Keratinocyte (primary cell): ENCODE measurements around the gene NKD1. TPM values are rescaled to one million over a fixed set of nuclear protein-coding genes. Genes with fewer than 3 reads are reported as not detected.

Source experiments
- DNase-seq: peaks from one replicate; pipeline ENCODE4 v3.0.0-alpha.2; 2011; ENCODE audit warnings: low read depth, missing footprints, low spot score
- FAIRE-seq: peaks from 2 replicates; lab custom pipeline; 2011; peaks lifted over from hg19 to GRCh38; lab: Jason Lieb, UNC
- H2AFZ ChIP-seq: 2 replicates; pipeline ENCODE4 v1.6.0; 2012; ENCODE audit warnings: low read length, control low read depth, inconsistent platforms; ENCODE audit not compliant: control insufficient read depth
- H3K27ac ChIP-seq: 2 replicates; pipeline ENCODE4 v1.5.1; 2011; ENCODE audit warnings: low read length; ENCODE audit not compliant: control insufficient read depth, insufficient read depth
- H3K27me3 ChIP-seq: 3 replicates; pipeline ENCODE4 v1.6.0; 2011; ENCODE audit warnings: low read length; ENCODE audit not compliant: control insufficient read depth, insufficient read depth; ENCODE audit errors: extremely low read depth
- H3K36me3 ChIP-seq, 2 experiments: 2 replicates in 1 of 2; 3 replicates in 1 of 2; pipeline ENCODE4 v1.5.1; 2011; ENCODE audit warnings: low read length in 2 of 2, mild to moderate bottlenecking in 1 of 2; ENCODE audit not compliant: control insufficient read depth in 2 of 2, insufficient read depth in 2 of 2; ENCODE audit errors: extremely low read depth in 1 of 2
- H3K4me1 ChIP-seq: 3 replicates; pipeline ENCODE4 v1.5.1; 2011; ENCODE audit warnings: low read length; ENCODE audit not compliant: control insufficient read depth, insufficient read depth; ENCODE audit errors: extremely low read depth
- H3K4me2 ChIP-seq: 3 replicates; pipeline ENCODE4 v1.6.0; 2011; ENCODE audit warnings: low read depth, low read length; ENCODE audit not compliant: control insufficient read depth, insufficient read depth; ENCODE audit errors: extremely low read depth
- H3K4me3 ChIP-seq, 3 experiments: fragments of 200-600 bp in 1 of 3; sonication (generic) in 1 of 3; 2 replicates in 2 of 3; 3 replicates in 1 of 3; pipeline ENCODE4 v1.5.1; 2011 to 2016; ENCODE audit warnings: low read length in 3 of 3, mild to moderate bottlenecking in 3 of 3, control low read depth in 2 of 3, inconsistent platforms in 1 of 3, low read depth in 1 of 3, mixed read lengths in 1 of 3, mixed run types in 1 of 3, moderate library complexity in 1 of 3; ENCODE audit not compliant: control insufficient read depth in 2 of 3, insufficient read depth in 2 of 3; ENCODE audit errors: extremely low read depth in 1 of 3
- H3K79me2 ChIP-seq: 2 replicates; pipeline ENCODE4 v1.6.0; 2012; ENCODE audit warnings: low read length; ENCODE audit not compliant: control insufficient read depth, insufficient read depth
- H3K9ac ChIP-seq: 3 replicates; pipeline ENCODE4 v1.6.0; 2011; ENCODE audit warnings: low read length; ENCODE audit not compliant: control insufficient read depth, insufficient read depth; ENCODE audit errors: extremely low read depth
- H3K9me1 ChIP-seq: 3 replicates; pipeline ENCODE4 v1.6.0; 2011; ENCODE audit warnings: low read length; ENCODE audit not compliant: control insufficient read depth, insufficient read depth; ENCODE audit errors: extremely low read depth
- H3K9me3 ChIP-seq: 2 replicates; pipeline ENCODE4 v1.5.1; 2012; ENCODE audit warnings: low read depth, low read length; ENCODE audit not compliant: control insufficient read depth
- H4K20me1 ChIP-seq: 3 replicates; pipeline ENCODE4 v1.6.0; 2011; ENCODE audit warnings: low read length; ENCODE audit not compliant: control insufficient read depth, insufficient read depth; ENCODE audit errors: extremely low read depth
- EZH2 ChIP-seq: IDR thresholded peaks from one replicate; pipeline ENCODE4 v1.6.1; 2012; ENCODE audit warnings: inconsistent platforms, mild to moderate bottlenecking, low read length, moderate library complexity
- dilution Hi-C: fragments of 300-500 bp; cut with MboI; formaldehyde crosslinking; loops from one replicate; pipeline ENCODE4 v1.7.0; 2020; ENCODE audit warnings: low sequenced_read_pairs; ENCODE audit not compliant: extremely low pct_ligation_motif_present
- polyA plus RNA-seq, 5 experiments: library from polyadenylated mRNA; depleted of rRNA in 3 of 5; stranded (reverse) in 3 of 5; stranded (forward) in 1 of 5; unstranded in 1 of 5; fragments of >200 nt; gene quantifications; 1 replicate in 1 of 5; 2 replicates in 3 of 5; 3 replicates in 1 of 5; pipeline versions ENCODE4 v1.2.1 to v1.2.3, GENCODE V29; 2011 to 2012; ENCODE audit warnings: missing spikeins in 2 of 5, low read depth in 1 of 5, low replicate concordance in 1 of 5
- TF ChIP-seq, protein P1 (sequence below), 3 experiments: IDR thresholded peaks in 1 of 3; conservative IDR thresholded peaks in 1 of 3; optimal IDR thresholded peaks in 1 of 3; 2 replicates in 2 of 3; 3 replicates in 1 of 3; pipeline versions ENCODE3 to v1.5.1; 2011; ENCODE audit warnings: low read length in 3 of 3, mild to moderate bottlenecking in 3 of 3, moderate library complexity in 2 of 3, control low read depth in 1 of 3, inconsistent platforms in 1 of 3; ENCODE audit not compliant: insufficient read depth in 2 of 3; ENCODE audit errors: extremely low read depth in 1 of 3

Gene NKD1
- polyA plus RNA-seq, 1 donor (not counting 4 experiments of a cell fraction or from before 2014, with no cell fraction given), result 0.62 TPM

DNA sequence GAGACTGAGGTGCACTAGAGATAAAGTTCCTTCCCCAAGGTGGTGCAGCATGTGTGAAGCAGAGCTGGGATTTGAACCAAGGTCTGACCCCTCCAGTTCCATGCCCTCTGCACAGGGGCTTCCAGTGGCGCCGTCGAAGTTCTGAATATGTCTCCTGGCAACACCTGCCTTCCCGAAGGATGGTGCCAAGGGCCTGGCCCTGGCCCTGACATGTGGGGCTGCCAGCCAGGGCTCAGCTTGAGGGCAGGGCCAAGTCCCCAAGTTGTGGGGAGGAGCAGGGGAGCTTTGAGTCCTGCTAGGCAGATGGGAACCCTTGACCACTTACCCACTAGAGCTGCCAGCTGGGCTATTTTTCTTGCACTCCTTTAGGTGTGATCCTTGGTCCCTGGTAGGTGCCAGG, 56.4 kb downstream of the NKD1 start:
- DNase-seq (no peak), FAIRE-seq (no peak)
- H3K36me3 ChIP-seq, result no peaks in the 10 kb centered on the region
- no peak overlapping the region for H3K4me2 ChIP-seq
- no peaks in the 10 kb centered on the region for H3K27me3 ChIP-seq
- no peaks in the 10 kb centered on the region for H4K20me1 ChIP-seq
- no peaks in the 10 kb centered on the region for H3K9me3 ChIP-seq
- H3K9me1 ChIP-seq, result no peaks in the 10 kb centered on the region
- dilution Hi-C loops, result no loop called here
- H2AFZ ChIP-seq, result no peak overlapping the region
- no peak overlapping the region for H3K27ac ChIP-seq
- peaks cover 12% of the 10 kb centered on the region for H3K4me1 ChIP-seq
- H3K4me3 ChIP-seq, result no peak overlapping the region
- H3K9ac ChIP-seq, result no peak overlapping the region
- TF ChIP-seq, protein P1, sequence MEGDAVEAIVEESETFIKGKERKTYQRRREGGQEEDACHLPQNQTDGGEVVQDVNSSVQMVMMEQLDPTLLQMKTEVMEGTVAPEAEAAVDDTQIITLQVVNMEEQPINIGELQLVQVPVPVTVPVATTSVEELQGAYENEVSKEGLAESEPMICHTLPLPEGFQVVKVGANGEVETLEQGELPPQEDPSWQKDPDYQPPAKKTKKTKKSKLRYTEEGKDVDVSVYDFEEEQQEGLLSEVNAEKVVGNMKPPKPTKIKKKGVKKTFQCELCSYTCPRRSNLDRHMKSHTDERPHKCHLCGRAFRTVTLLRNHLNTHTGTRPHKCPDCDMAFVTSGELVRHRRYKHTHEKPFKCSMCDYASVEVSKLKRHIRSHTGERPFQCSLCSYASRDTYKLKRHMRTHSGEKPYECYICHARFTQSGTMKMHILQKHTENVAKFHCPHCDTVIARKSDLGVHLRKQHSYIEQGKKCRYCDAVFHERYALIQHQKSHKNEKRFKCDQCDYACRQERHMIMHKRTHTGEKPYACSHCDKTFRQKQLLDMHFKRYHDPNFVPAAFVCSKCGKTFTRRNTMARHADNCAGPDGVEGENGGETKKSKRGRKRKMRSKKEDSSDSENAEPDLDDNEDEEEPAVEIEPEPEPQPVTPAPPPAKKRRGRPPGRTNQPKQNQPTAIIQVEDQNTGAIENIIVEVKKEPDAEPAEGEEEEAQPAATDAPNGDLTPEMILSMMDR (optimal IDR thresholded peaks at IDR 0.05 in 1 of 3, IDR thresholded peaks at IDR 0.05 in 1 of 3, conservative IDR thresholded peaks at IDR 0.05 in 1 of 3; ENCODE audit: extremely low read depth in 1 of 3, insufficient read depth in 2 of 3, low read length in 3 of 3), result no peak
- no peak for TF ChIP-seq EZH2
- no peaks in the 10 kb centered on the region for H3K79me2 ChIP-seq

DNA sequence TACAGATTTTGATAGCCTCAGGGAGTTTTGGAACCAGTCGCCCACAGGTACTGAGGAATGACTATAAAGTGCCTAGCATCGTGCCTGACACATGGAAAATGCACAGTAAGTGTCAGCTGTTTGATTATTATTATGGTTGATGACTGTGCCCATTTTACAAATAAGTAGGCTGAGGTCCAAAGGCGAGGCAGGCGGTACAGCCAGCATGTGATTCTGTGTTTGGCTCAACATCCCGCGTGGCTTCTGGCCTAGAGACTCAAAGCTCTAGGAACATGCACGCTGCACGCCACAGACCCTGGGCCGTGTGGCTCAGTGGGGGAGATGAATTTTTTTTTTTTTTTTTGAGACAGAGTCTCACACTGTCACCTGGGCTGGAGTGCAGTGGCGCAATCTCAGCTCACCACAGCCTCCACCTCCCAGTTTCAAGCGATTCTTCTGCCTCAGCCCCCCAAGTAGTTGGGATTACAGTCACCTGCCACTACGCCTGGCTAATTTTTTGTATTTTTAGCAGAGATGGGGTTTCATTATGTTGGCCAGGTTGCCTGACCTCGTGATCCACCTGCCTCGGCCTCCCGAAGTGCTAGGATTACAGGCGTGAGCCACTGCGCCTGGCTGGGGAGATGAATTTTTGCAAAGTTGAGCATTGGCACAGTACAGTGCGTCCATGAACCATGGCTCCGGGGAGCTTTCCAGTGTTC, 57.7 kb downstream of the NKD1 start:
- no peaks in the 10 kb centered on the region for H4K20me1 ChIP-seq
- dilution Hi-C loops, result no loop called here
- no peak overlapping the region for H3K4me2 ChIP-seq
- no peak overlapping the region for H3K27ac ChIP-seq
- no peaks in the 10 kb centered on the region for H3K36me3 ChIP-seq
- DNase-seq, result no peak
- no peak overlapping the region for H2AFZ ChIP-seq
- TF ChIP-seq, protein P1 (optimal IDR thresholded peaks at IDR 0.05 in 1 of 3, IDR thresholded peaks at IDR 0.05 in 1 of 3, conservative IDR thresholded peaks at IDR 0.05 in 1 of 3; ENCODE audit: extremely low read depth in 1 of 3, insufficient read depth in 2 of 3, low read length in 3 of 3), result no peak
- TF ChIP-seq EZH2, result no peak
- H3K4me3 ChIP-seq, result no peak overlapping the region
- no peak for FAIRE-seq
- H3K9ac ChIP-seq, result no peak overlapping the region
- H3K79me2 ChIP-seq, result no peaks in the 10 kb centered on the region
- H3K9me3 ChIP-seq, result no peaks in the 10 kb centered on the region
- H3K4me1 ChIP-seq, result peaks cover 11% of the 10 kb centered on the region
- H3K27me3 ChIP-seq, result no peaks in the 10 kb centered on the region
- no peaks in the 10 kb centered on the region for H3K9me1 ChIP-seq
